Measurements from ENCODE around the gene FAM118B.
"Not testable (repeated sequence)": the region's sequence is repeated elsewhere in the genome, so short reads cannot be mapped to it uniquely, and the experiment has no call there.

The FAM118B gene

DNA sequence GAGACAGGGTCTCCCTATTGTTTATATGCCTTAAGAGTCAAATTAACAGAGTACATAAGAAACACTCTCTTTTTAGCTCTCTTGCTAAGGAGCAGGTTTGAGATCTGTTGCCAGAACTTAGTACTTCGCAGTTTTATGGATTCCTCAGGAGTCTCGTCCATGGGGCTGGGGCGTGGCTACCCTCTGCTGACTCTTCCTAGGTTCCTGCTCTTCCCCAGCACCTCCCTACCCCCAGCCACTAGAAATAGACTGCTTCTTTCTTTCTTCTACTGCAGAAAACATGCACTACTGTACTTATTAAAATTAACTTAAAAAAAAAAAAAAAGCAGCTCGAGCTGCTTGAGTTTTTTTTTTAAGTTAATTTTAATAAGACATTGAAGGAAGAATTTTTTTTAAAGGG lies 8.0 kb downstream of the FAM118B start:
- DNase-seq = no peak

DNA sequence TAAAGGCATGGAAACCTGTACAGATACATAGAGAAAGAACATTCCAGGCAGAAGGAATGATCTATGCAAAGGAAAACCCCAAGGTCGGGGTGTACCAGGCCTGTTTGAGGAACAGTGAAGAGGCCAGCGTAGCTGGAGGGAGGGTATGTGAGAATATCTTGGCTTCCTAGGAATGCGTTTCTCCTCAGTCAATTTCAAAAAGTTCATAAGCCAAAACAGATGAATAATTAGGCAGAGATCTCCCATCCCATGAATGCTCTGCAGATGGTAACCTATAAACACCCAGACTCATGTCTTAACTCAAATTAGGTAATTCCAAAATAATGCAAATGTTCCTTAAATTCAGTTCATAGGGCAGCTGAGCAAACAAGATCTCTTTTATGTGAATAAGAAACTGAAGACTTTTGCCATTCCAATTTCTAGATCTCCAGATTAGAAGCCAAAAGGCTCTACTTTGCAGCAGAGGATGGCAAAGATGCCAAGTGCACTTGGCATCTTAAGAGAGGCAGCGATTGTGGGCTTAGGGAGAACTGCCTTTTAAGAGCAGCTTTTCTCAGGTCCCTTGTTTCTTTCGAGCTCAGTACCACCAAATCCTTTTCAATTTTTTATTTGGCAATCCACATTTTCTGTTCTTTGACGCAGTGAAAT lies 13.2 kb downstream of the FAM118B start:
- DNase-seq = no peak

DNA sequence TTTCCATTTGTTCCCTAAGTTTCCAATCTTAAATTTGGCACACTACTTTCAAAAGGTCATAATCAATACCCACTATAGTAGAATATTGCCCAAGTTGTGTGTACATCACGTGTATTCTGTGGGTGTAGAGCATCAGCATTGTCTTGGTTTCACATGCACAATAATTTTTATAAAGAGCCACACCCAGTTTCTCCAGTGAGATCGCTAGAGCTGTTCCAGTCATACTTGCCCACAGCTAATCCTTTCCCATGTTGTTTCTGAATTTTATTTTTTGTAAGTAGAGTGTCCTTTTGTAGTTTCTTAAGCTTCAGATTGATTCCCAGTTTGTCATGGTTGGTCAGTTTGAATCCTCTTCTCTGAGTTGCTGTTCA lies 13.7 kb downstream of the FAM118B start:
- DNase-seq = no peak

DNA sequence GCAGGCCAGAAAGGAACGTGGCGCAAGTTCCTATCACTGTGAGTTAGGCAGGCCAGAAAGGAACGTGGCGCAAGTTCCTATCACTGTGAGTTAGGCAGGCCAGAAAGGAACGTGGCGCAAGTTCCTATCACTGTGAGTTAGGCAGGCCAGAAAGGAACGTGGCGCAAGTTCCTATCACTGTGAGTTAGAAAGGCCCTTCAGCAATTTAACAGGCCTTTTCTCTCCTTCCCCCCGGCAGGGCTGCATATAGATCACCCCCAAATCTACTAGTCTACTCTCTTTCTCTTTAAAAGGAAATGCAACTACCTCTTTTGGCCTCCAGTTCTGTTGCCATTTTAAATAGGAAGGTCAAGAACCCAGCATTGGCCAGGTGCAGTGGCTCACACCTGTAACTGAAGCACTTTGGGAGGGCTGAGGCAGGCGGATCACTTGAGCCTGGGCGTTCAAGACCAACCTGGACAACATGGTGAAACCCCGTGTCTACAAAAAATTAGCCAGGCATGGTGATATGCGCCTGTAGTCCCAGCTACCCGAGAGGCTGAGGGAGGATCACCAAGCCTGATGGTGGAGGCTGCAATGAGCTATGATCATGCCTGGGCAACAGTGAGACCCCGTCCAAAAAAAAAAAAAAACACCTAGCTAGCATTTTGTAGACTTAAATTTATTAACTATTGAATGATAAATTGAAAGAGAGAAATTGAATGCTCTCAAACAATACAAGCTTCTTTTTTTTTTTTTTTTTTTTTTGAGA lies 14.9 kb downstream of the FAM118B start:
- DNase-seq = no peak

DNA sequence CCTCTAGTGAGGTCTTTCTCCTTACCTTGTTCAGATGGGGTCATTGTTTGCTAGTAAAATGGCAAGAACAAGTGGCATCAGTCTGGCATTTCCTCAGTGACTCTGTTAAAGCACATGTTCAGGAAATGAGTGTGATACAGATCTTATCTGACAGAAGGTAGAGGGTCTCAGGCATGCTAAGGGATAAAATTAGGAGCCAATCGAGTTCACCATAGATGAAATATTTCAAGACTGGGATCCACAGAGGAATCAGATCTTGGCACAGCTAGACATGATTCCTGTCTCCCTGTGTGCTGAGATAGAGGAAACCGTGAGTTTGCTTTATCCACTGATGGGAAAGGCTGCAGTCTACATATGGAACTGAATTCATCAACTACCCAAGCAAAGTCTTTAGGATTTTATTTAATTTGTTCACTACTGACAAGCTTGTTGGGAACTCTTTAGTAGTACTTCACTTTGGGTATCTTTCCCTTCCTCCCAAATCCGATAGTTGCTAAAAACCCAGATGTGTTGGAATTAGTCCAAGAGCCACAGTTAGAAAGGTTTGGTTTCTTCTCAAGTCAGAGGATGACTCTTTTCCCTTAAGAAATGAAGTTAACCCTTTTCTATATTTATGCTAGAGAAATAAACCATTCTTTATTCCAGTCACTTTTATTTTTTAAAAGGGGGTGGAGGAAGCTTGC lies 18.4 kb downstream of the FAM118B start:
- no peak for DNase-seq

DNA sequence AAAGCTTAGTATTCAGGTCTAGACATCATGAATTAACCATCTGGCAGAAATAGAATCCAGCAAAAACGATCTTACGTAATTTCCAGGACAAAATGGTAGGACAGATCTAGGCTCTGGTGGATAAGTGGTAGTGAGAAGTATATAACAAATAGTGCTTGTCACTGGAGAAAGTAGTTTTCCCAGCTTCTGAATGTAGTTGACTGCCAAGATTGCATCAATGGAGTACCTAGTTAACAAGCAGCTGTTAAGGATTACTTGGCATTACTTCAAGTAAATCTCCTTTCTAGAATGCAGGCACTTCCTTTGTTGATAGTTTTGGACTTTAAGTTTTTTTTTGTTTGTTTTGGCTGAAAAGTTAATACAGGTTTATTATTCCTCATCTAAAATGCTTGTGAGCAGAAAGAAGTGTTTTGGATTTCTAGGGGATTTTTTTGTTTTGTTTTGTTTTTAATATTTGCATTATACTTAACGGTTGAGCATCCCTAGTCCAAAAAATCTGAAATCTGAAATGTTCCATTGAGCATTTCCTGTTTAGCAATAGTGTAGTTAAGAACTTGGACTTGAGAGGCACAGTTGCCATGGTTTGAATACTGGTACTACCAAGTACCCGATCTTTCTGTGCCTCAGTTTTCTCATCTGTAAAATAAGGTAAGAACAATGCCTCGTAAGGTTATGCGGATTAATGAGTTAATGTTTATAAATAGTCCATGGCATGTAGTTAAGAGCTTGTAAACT lies 20.3 kb downstream of the FAM118B start:
- no peak for DNase-seq

DNA sequence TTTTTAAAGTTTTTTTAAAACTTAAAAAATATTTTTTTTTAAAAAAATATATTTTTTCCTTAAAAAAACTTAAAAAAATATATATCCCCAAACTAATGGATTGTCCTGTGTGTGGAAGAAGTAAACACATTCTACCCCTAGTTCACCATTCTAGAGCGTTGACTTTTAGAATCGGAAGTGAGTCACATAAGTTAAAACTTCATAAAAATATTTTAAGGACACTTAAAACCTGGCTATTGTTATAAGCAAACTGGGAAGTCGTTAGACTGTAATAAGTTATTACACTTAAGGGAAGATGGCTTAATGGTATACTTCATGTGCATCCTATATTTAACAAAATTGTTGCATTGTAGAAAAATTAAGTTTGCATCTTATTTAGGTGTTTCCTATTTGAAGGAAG lies 21.1 kb downstream of the FAM118B start:
- no peak for DNase-seq

DNA sequence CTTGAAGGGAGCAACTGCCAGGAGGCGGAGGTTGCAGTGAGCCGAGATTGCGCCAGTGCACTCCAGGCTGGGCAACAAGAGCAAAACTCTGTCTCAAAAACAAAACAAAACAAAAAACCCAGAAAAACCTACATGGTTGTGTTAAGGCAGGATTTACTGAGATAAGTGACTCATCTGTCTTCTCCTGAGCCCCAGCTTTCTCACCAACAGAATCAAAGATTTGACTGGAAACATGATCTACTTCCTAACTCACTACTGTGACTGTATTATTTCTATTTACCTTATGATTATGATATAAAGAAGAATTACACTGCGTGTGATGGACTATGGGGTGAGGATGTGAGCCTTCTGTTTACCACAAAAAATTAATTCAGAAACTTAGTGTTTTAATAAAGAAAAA lies 21.8 kb downstream of the FAM118B start:
- DNase-seq = no peak

DNA sequence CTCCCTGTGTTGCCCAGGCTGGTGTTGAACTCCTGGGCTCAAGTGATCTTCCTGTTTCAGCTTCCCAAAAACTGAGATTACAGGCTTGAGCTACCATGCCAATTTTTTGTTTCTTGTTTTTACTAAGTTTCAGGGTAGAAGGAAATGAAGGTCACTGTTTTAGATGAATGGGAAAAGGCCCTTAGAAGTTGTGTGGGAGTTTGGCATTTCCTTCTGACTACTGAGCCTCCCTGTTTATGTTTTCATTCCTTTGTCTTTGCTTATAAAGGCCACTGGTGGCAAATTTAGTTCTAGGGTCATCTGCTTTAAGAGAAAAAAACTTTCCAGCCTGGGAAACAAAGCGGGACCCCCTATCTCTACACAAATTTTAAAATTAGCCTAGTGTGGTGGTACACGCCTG lies 35.1 kb downstream of the FAM118B start:
- no peak for DNase-seq

DNA sequence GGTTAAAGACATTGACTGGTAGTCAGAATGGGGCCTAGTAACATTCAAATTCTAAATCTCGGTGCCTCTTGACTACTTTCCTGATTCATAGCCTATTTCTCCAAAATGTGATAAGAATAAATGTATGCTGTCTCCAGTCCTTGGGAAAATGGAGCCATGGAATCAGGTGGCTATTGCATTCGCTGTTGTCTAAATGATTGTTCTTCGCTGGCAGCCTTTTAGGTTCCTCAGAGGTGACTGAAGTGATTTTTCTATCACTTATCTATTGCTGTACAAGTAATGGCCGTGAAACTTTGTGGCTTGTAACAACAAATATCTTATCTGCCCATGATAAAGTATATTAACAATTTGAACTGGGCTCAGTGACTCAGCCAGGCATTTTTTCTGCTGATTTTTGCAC lies 41.7 kb downstream of the FAM118B start:
- DNase-seq = no peak

DNA sequence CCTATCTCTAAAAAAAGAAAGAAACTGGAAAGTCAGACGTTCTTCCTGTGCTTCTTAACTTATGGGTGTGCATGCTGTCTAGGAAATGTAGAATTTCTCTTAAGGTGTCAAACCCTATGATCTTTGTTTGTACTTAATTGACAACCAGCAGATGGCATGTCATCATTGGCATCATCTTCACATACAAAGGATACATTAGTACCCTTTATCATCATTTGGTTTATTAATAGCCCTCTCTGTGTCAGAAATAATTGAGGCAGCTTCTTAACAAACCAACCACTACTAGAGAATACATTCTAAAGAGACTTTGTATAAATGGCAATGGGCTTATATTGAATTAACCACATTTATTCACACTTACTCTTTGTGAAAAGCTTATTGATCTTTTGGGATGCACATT lies 43.2 kb downstream of the FAM118B start:
- DNase-seq = no peak

DNA sequence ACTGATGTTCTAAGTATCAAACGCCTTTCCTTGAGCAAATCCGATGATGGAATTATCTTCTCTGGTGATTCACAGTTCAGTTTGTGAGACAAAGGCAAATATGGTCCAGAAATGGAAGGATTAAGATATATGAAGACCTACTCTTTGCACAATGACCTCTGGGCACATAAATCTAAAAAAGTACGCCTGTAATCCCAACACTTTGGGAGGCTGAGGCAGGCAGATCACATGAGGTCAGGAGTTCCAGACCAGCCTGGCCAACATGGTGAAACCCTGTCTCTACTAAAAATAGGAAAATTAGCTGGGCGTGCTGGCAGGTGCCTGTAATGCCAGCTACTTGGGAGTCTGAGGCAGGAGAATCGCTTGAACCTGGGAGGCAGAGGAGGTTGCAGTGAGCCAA lies 43.9 kb downstream of the FAM118B start:
- not testable (repeated sequence) for DNase-seq

DNA sequence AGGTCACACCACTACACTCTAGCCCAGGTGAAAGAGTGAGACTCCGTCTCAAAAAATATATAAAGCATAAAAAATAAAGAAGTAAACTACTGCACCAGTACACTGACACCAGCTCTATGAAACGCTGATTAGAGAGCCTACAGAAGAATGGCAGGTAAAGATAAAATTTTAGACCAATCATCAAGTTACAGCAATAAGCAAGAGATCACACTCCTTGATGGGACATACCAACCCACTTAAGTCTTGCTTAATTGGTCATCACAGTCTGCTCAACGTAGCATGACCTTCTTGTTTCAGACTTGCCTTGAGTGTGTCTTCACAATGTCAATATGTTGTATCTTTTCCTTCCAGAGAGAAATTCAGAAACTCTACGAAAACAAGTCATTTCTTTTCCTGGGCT lies 44.6 kb downstream of the FAM118B start:
- no peak for DNase-seq

DNA sequence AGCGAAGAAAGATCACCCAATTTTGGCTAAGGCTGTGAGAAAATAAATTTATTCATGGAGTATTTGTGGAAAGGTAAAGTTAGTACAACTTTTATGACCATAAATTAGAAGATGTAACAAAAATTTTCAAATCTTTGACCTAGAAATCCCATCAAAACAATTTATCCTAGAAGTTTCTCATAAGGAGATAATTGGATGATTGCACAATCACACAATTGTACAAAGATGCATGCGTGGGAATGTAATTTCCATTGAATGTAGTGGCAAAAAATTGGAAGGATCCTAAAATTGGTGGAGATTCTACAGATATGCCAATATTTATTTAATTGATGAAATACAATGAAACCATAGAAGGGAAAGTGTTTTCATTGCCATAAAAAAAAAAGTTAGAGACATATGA lies 45.6 kb downstream of the FAM118B start:
- no peak for DNase-seq

DNA sequence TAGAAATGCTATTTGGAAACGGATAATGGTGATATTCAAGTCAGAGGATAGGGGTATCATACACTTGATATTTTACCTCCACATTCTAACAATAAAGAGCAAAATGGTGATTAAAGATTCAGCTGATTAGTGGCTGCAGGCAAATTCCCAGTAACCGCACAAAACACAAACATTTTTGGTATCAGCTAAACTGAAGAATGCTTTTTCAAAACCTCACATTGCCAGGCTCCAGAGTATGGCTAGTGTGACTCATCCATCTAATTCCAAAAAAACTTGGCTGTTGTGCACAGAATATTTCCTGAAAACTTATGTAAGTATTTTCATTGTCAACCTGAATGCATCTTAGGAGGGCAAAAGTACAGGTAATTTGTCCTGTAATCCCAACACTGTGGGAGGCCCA lies 46.2 kb downstream of the FAM118B start:
- no peak for DNase-seq

DNA sequence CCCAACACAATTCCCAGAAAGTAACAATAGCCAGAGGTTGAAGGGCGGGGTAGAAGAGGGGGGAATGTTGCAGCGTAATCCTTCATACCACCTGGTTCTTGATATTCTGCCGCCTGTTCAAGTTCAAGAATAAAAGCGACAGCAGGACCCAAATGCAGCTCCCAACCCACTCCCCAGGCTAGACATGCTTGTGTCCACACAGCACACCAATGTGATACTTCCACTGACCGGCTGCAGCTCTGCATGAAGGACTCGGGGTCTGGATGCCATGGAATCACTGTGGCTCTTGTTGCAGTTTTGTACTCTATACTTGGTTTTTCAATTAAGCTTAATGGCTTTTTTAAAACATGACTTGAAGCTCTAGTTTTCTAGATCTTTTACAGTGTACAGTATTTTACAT lies 50.6 kb downstream of the FAM118B start:
- DNase-seq = no peak

DNA sequence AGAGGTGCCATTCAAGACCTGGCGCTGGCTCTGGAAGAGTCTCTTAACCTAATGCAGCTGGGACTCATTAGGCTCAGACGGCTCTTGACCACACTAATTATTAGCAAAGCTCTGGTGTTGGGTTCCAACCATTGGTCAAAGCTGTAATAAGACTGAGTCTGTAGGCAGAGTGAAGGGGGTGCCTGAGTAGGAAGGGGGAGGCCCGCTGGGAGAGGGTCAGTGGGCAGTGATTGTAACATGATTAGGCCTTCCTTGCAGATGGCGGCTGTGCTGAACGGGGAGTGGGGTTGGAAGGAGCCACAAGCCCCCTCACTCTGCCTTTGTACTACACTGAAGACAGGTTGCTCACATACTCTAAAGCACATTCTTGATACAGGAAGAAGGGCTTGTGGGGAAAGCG lies 51.9 kb downstream of the FAM118B start:
- DNase-seq = no peak

DNA sequence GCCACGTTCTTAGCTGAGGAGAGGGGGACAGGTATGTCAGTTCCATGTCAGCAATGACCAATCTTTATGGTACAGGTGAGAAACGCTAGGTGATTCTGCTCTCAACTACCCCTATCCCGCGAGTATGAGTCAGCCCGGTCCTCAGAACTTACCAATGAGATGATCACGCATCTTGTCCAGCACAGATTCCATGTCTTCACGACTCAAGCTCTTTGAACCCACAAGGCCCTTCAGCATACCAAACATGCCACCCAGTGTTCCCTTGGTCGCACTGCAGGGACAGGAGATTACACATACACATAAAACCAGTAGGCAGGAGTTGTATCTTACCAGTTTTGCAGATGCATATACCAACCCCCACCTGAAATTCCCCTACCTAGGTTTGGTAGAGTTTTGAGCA lies 54.2 kb downstream of the FAM118B start:
- DNase-seq = no peak

DNA sequence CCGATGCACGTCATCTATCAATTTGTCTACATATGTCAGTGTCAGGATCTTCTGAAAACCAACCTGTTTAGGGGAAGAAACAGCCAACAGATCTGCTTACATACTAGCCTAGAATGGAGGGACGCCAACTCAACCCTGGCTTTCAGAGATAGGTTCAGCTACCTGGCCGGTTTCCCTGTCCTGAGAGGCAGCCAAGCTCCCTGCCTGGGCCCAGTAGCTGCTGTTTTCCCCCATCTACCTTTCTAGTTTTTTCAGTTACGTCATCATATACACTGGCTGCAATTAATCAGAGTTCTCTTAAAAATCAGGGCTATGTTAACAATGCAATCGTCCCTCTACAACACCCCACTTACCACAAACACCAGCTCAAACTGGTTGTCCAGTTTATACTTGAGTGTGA lies 56.1 kb downstream of the FAM118B start:
- no peak for DNase-seq

DNA sequence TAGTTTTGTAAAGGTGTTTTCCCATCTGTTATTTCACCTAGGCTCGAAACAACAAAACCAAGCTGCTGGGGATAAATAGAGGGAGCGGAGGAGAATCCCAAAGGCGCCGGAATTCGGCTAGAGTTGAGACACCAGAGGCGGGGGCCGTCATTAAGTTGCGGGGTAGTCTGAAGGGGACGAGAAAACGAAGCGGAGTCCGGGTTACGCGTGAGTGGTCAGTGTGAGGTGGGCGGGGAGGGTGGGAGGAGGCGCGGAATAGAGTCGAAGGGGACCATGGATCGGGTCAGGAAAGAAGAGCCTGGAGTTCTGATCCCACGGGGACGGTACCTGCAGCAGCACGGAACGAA lies 56.8 kb downstream of the FAM118B start:
- no peak for DNase-seq

DNA sequence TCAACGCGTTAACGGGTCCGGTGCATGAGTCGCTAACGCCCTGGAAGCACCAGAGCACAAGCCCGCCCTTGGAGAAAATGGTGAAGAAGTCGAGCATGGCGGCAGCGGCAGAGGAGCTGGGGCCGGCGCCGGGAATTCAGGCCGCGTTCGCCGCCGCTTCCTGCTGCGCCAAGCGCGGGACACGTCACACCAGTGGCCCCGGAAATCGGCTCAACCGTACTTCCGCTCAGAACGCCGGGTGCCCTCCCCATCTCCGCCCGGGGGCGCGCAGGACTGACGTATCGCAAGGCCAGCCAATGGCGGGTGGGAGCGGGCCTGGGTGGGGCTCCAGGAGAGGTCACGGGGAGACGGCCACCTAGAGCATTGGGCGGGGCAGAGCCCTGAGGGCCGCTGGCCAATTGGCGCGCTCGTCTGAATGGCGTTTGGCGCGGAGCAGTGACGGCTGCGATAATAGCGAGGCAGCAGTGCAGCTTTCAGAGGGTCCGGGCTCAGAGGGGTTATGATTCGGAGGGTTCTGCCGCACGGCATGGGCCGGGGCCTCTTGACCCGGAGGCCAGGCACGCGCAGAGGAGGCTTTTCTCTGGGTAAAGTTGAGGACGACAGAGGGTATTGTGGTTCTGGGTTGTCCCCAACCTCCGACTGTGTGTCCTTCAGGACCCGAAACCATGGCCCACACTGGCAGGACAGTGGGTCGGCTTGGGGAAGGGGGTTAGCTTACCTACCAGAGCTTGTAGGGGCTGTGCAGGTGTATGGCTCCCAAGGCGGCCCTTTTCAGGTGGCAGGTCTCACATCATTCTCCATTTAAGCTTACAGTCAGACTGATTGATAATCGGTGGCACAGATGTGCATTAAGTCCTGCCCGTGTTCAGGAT lies 57.4 kb downstream of the FAM118B start, which contains the start of the genes FOXRED1 and SRPRA:
TSS of gene FOXRED1 (plus strand) at position 447 of the 872 bp plus-strand sequence. CDS start at position 500, 53 bp downstream.
TSS of gene SRPRA (minus strand) at position 188 of the 872 bp plus-strand sequence. CDS start at position 97, 91 bp downstream.
- peak; percentile 99 for DNase-seq

DNA sequence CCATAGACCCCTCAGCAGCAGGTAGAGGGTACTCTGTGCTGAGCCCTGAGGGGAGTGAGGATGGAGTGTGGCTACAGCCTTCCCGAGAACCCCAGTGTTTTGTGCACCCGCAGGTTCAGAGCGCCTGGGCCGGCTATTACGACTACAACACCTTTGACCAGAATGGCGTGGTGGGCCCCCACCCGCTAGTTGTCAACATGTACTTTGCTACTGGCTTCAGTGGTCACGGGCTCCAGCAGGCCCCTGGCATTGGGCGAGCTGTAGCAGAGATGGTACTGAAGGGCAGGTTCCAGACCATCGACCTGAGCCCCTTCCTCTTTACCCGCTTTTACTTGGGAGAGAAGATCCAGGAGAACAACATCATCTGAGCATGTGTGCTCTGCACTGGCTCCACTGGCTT lies 65.7 kb downstream of the FAM118B start:
- no peak for DNase-seq
